Measurements from ENCODE around the gene NOL7. TPM values are rescaled to one million over a fixed set of nuclear protein-coding genes. Genes with fewer than 3 reads are reported as not detected.

Gene NOL7
- total and polyA plus RNA-seq, 2 of the 4 experiments (the other 2 are of a cell fraction): 21.3 to 34.5 TPM

DNA sequence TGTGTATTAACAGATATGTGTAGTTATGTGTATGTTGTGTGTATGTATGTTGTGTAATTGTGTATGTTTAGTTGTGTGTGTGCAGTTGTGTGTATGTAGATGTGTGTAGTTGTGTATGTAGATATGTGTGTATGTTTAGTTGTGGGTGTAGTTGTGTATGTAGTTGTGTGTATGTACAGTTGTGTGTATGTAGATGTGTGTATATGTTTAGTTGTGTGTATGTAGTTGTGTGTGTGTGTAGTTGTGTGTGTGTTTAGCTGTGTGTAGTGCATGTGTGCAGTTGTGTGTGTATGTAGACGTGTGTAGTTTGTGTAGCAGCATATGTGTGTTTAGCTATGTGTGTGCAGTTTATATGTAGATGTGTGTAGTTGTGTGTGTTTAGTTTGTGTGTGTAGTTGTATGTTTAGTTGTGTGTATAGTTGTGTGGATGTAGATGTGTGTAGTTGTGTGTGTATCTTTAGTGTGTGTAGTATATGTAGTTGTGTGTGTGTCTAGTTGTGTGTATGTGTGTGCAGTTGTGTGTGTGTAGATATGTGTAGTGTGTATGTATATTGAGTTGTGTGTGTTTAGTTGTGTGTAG is 24.5 kb upstream of the NOL7 start:
- dilution Hi-C loops (cut with HindIII; ENCODE audit: low sequenced_read_pairs, unreplicated experiment): no loop called here
- ChIA-PET CTCF (no interaction called here), POLR2A (ENCODE audit: unreplicated experiment) (no interaction called here)
- Histone ChIP-seq H3K4me1 (ENCODE audit: control insufficient read depth, insufficient read depth, low read length) (peaks cover 18% of the 10 kb centered on the region), H2AK5ac (ENCODE audit: low read depth, low read length) (no peak overlapping the region), H3K56ac (ENCODE audit: extremely low read depth, insufficient read depth, low read length) (no peak overlapping the region), H3K9me3 (ENCODE audit: control insufficient read depth, insufficient read depth, low read length) (no peaks in the 10 kb centered on the region), H3K14ac (replicated peaks; ENCODE audit: low read depth, low read length) (no peak overlapping the region), H3K36me3 (ENCODE audit: control insufficient read depth, insufficient read depth, low read length) (peaks cover 15% of the 10 kb centered on the region), H2BK20ac (ENCODE audit: low read depth, low read length) (no peak overlapping the region), H3K23ac (ENCODE audit: low read depth, low read length) (no peak overlapping the region), H2AFZ (replicated peaks; ENCODE audit: low read length, poor library complexity) (no peak overlapping the region), H2BK15ac (ENCODE audit: low read depth, low read length) (no peak overlapping the region), H3K79me1 (ENCODE audit: low read depth in 1 of 2, low read length in 2 of 2) (peaks cover 0 to 11% of the 10 kb centered on the region in 2 experiments; a peak in 2 of 4 replicates), H4K91ac (ENCODE audit: insufficient read depth, low read depth, low read length) (no peak overlapping the region), H3K4me3 (ENCODE audit: insufficient read depth, low read depth, low read length) (no peak overlapping the region), H3K18ac (ENCODE audit: low read depth, low read length) (no peak overlapping the region), H3K4ac (ENCODE audit: low read depth, low read length) (no peak overlapping the region), H3K9me1 (ENCODE audit: insufficient read depth, low read length) (peaks cover 13% of the 10 kb centered on the region), H4K20me1 (ENCODE audit: insufficient read depth, low read length) (no peaks in the 10 kb centered on the region; the same call in 1 of the 2 replicates), H4K8ac (ENCODE audit: low read depth in 2 of 2, low read length in 2 of 2) (no peak overlapping the region), H3K4me2 (ENCODE audit: low read depth, low read length) (no peak overlapping the region), H3K27me3 (ENCODE audit: control insufficient read depth, insufficient read depth, low read length) (no peaks in the 10 kb centered on the region), H2BK5ac (ENCODE audit: low read depth, low read length, poor library complexity, severe bottlenecking) (peak overlapping the region; percentile 86), H2AK9ac (replicated peaks; ENCODE audit: low read depth, low read length, poor library complexity) (no peak overlapping the region), H3K9ac (ENCODE audit: low read depth, low read length) (no peak overlapping the region), H4K5ac (ENCODE audit: low read depth, low read length) (no peak overlapping the region), H3K27ac (ENCODE audit: insufficient read depth, low read length) (no peak overlapping the region), H2BK120ac (ENCODE audit: low read depth, low read length) (no peak overlapping the region)
- 71% methylated on average over 1 of the region's 1 CpG; no CpG with 5 or more reads in 1 of the 2 experiments for WGBS, 2 experiments (ENCODE audit: extremely low coverage in 2 of 2, insufficient read length in 1 of 2)
- intact Hi-C loops (cut with micrococcal nuclease): no loop called here
- TF ChIP-seq CEBPB (IDR thresholded peaks at IDR 0.05; ENCODE audit: low read depth, low read length) (no peak), RAD21 (IDR thresholded peaks at IDR 0.05; ENCODE audit: low read length) (no peak), POLR2A (IDR thresholded peaks at IDR 0.05; ENCODE audit: low read depth, low read length) (no peak), SMC3 (IDR thresholded peaks at IDR 0.05; ENCODE audit: low read depth, low read length) (no peak), BHLHE40 (IDR thresholded peaks at IDR 0.05; ENCODE audit: low read depth, low read length) (no peak), MAFK (IDR thresholded peaks at IDR 0.05; ENCODE audit: low read depth, low read length) (no peak), MAZ (IDR thresholded peaks at IDR 0.05; ENCODE audit: borderline replicate concordance, low read depth, low read length) (no peak), RFX5 (IDR thresholded peaks at IDR 0.05; ENCODE audit: low read depth, low read length) (no peak), RCOR1 (IDR thresholded peaks at IDR 0.05; ENCODE audit: insufficient replicate concordance, low read length) (no peak), FOS (IDR thresholded peaks at IDR 0.05; ENCODE audit: low read depth, low read length) (no peak), NFE2L2 (IDR thresholded peaks at IDR 0.05; ENCODE audit: low read depth, low read length) (no peak), MXI1 (IDR thresholded peaks at IDR 0.05; ENCODE audit: borderline replicate concordance, low read depth, low read length) (no peak), CHD1 (IDR thresholded peaks at IDR 0.05; ENCODE audit: low read depth, low read length) (no peak)
- TF ChIP-seq, protein P1, sequence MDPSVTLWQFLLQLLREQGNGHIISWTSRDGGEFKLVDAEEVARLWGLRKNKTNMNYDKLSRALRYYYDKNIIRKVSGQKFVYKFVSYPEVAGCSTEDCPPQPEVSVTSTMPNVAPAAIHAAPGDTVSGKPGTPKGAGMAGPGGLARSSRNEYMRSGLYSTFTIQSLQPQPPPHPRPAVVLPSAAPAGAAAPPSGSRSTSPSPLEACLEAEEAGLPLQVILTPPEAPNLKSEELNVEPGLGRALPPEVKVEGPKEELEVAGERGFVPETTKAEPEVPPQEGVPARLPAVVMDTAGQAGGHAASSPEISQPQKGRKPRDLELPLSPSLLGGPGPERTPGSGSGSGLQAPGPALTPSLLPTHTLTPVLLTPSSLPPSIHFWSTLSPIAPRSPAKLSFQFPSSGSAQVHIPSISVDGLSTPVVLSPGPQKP (IDR thresholded peaks at IDR 0.05; ENCODE audit: borderline replicate concordance, low read depth, low read length): no peak
- TF ChIP-seq, protein P2, sequence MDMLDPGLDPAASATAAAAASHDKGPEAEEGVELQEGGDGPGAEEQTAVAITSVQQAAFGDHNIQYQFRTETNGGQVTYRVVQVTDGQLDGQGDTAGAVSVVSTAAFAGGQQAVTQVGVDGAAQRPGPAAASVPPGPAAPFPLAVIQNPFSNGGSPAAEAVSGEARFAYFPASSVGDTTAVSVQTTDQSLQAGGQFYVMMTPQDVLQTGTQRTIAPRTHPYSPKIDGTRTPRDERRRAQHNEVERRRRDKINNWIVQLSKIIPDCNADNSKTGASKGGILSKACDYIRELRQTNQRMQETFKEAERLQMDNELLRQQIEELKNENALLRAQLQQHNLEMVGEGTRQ (IDR thresholded peaks at IDR 0.05; ENCODE audit: low read depth, low read length): no peak
- TF ChIP-seq, protein P3, sequence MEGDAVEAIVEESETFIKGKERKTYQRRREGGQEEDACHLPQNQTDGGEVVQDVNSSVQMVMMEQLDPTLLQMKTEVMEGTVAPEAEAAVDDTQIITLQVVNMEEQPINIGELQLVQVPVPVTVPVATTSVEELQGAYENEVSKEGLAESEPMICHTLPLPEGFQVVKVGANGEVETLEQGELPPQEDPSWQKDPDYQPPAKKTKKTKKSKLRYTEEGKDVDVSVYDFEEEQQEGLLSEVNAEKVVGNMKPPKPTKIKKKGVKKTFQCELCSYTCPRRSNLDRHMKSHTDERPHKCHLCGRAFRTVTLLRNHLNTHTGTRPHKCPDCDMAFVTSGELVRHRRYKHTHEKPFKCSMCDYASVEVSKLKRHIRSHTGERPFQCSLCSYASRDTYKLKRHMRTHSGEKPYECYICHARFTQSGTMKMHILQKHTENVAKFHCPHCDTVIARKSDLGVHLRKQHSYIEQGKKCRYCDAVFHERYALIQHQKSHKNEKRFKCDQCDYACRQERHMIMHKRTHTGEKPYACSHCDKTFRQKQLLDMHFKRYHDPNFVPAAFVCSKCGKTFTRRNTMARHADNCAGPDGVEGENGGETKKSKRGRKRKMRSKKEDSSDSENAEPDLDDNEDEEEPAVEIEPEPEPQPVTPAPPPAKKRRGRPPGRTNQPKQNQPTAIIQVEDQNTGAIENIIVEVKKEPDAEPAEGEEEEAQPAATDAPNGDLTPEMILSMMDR (conservative IDR thresholded peaks at IDR 0.05; ENCODE audit: low read depth, low read length): no peak
- in situ Hi-C loops (cut with MboI; ENCODE audit: low sequenced_read_pairs): no loop called here
- no TSS peak for BruUV-seq (replicated peaks)
- no peak for DNase-seq
- ATAC-seq (ENCODE audit: low read depth): no peak

All from IMR-90 (cell line).